Gastroesophageal sphincter (tissue), 3 donors: ENCODE measurements around the gene ARPC1B.

Source experiments
- EP300 ChIP-seq: sonication (generic); formaldehyde crosslinking; IDR thresholded peaks from one replicate; pipeline ENCODE4 v1.6.1; 2017; ENCODE audit warnings: antibody characterized with exemption, mild to moderate bottlenecking
- POLR2A ChIP-seq, 2 donors: fragments of 450-650 bp; IDR thresholded peaks; one replicate each; pipeline ENCODE4 v1.6.1; 2017; ENCODE audit warnings: antibody characterized with exemption in 2 of 2, mild to moderate bottlenecking in 2 of 2, moderate library complexity in 1 of 2
- POLR2AphosphoS5 ChIP-seq: sonication (generic); formaldehyde crosslinking; IDR thresholded peaks from one replicate; pipeline ENCODE4 v1.6.1; 2017; ENCODE audit warnings: antibody characterized with exemption
- TF ChIP-seq, protein P1 (sequence below), 4 experiments: fragments of 200-600 bp in 2 of 4; fragments of 450-650 bp in 2 of 4; sonication (generic) in 1 of 4; IDR thresholded peaks; one replicate each; pipeline ENCODE4 v1.5.1; 2017 to 2019; ENCODE audit warnings: antibody characterized with exemption in 4 of 4, mild to moderate bottlenecking in 2 of 4, moderate library complexity in 2 of 4

GRCh38 chr7:99340659-99341058 is 33.9 kb upstream of the ARPC1B start:
- TF ChIP-seq, protein P1, sequence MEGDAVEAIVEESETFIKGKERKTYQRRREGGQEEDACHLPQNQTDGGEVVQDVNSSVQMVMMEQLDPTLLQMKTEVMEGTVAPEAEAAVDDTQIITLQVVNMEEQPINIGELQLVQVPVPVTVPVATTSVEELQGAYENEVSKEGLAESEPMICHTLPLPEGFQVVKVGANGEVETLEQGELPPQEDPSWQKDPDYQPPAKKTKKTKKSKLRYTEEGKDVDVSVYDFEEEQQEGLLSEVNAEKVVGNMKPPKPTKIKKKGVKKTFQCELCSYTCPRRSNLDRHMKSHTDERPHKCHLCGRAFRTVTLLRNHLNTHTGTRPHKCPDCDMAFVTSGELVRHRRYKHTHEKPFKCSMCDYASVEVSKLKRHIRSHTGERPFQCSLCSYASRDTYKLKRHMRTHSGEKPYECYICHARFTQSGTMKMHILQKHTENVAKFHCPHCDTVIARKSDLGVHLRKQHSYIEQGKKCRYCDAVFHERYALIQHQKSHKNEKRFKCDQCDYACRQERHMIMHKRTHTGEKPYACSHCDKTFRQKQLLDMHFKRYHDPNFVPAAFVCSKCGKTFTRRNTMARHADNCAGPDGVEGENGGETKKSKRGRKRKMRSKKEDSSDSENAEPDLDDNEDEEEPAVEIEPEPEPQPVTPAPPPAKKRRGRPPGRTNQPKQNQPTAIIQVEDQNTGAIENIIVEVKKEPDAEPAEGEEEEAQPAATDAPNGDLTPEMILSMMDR (IDR thresholded peaks at IDR 0.05), result no peak
- TF ChIP-seq POLR2A (IDR thresholded peaks at IDR 0.05) (no peak), POLR2AphosphoS5 (no peak), EP300 (no peak)
